GM21528 (cell line): Measurements from ENCODE around the gene SYNGR4.

Experiments used
- ATAC-seq: cut with Tn5 transposase; IDR thresholded peaks from one replicate; pipeline ENCODE4 v1.9.1; 2021; ENCODE audit warnings: mild to moderate bottlenecking, moderate library complexity; ENCODE audit not compliant: unreplicated experiment, low FRiP score

Gene SYNGR4

DNA sequence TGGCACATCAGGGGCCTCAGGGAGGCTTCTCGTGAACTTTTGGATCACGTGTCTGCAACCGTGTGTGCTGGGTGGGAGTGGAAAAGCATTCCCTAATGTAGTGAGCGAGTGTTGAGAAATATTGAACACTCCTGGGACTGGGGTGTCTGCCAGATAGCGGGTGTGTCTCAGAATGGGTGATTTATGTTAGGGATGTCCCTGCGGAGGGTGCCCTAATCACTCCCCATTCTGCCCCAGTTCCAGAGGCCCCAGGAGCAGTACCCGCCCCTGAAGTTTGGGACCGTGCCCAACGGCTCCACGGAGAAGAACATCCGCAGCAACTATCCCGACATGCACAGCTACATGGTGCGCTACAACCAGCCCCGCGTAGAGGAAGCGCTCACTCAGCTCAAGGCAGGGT is 57.4 kb downstream of the SYNGR4 start:
- no peak for ATAC-seq

DNA sequence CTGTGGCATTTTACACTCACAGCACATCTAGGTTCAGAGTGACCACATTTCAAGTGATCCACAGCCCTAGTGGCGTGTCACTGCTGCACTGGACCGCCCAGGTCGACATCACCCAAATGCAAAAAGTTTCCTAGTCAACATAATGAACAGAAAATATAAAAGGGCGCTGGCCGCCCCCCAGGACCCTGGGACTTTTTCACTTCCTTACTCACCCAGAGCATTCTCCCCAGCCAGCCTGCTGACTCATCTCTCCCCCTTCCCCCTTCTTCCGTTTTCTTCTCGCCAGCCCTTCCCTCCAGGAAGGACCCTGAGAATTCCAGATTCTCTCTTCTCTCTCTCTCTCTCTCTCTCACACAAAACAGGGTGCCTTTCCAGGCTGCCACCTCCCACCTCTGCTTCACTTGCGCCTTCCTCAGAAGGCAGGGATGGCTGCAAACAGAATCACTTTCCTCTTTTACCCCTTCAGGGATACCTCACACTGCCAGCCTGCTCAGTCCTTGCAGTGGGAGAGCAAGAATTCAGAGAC is 60.6 kb downstream of the SYNGR4 start:
- ATAC-seq, result no peak
